GM23338 (cell line): ENCODE measurements around the gene ZNF549. TPM values are rescaled to one million over a fixed set of nuclear protein-coding genes. Genes with fewer than 3 reads are reported as not detected.

Experiments used
- ATAC-seq: fragments of 200-7000 bp; cut with Tn5 transposase; 3 replicates; pipeline ENCODE4 v1.9.1; 2020
- DNase-seq: peaks from one replicate; pipeline ENCODE4 v3.0.0-alpha.2; 2015; ENCODE audit warnings: low spot score
- H2AFZ ChIP-seq: fragments of 200-600 bp; sonication (generic); 2 replicates; pipeline ENCODE4 v1.8.0; 2016; ENCODE audit warnings: antibody characterized with exemption, mild to moderate bottlenecking, moderate library complexity
- H3F3A ChIP-seq: fragments of 200-600 bp; sonication (generic); replicated peaks from 2 replicates; pipeline ENCODE4 v1.8.0; 2017; ENCODE audit warnings: antibody characterized with exemption, mixed run types, low read depth
- H3K27ac ChIP-seq: fragments of 200-600 bp; sonication (generic); 2 replicates; pipeline ENCODE4 v1.6.1; 2016; ENCODE audit warnings: low read depth
- H3K27me3 ChIP-seq: fragments of 200-600 bp; sonication (generic); 2 replicates; pipeline ENCODE4 v1.8.0; 2016; ENCODE audit warnings: mild to moderate bottlenecking, mixed run types, moderate library complexity; ENCODE audit not compliant: insufficient read depth
- H3K36me3 ChIP-seq: fragments of 200-600 bp; sonication (generic); 2 replicates; pipeline ENCODE4 v1.8.0; 2016; ENCODE audit warnings: mild to moderate bottlenecking; ENCODE audit not compliant: insufficient read depth
- H3K4me1 ChIP-seq: fragments of 200-600 bp; sonication (generic); 2 replicates; pipeline ENCODE4 v1.8.0; 2016; ENCODE audit warnings: mild to moderate bottlenecking, moderate library complexity; ENCODE audit not compliant: insufficient read depth
- H3K4me2 ChIP-seq: fragments of 200-600 bp; sonication (generic); 2 replicates; pipeline ENCODE4 v1.7.1; 2017; ENCODE audit warnings: mixed run types
- H3K4me3 ChIP-seq: fragments of 200-600 bp; sonication (generic); 2 replicates; pipeline ENCODE4 v1.6.1; 2016; ENCODE audit warnings: mixed run types
- H3K79me2 ChIP-seq: fragments of 200-600 bp; sonication (generic); replicated peaks from 2 replicates; pipeline ENCODE4 v1.8.0; 2017; ENCODE audit warnings: mild to moderate bottlenecking; ENCODE audit not compliant: insufficient read depth
- H3K9me2 ChIP-seq: fragments of 200-600 bp; sonication (generic); 2 replicates; pipeline ENCODE4 v1.8.0; 2017; ENCODE audit not compliant: insufficient read depth
- H4K20me1 ChIP-seq: fragments of 200-600 bp; sonication (generic); replicated peaks from 2 replicates; pipeline ENCODE4 v1.8.0; 2017; ENCODE audit warnings: mild to moderate bottlenecking; ENCODE audit not compliant: insufficient read depth
- H3K27ac Mint-ChIP-seq: 2 replicates; pipeline ENCODE4 v1.8.0; 2020; ENCODE audit warnings: inconsistent platforms, mild to moderate bottlenecking, moderate library complexity, mixed read lengths
- H3K27me3 Mint-ChIP-seq: 3 replicates; pipeline ENCODE4 v1.8.0; 2022; ENCODE audit warnings: low read depth, mild to moderate bottlenecking, moderate library complexity, mixed read lengths, inconsistent platforms; ENCODE audit not compliant: insufficient read depth, poor library complexity
- H3K36me3 Mint-ChIP-seq: 3 replicates; pipeline ENCODE4 v1.8.0; 2021; ENCODE audit warnings: low read depth, mild to moderate bottlenecking, inconsistent platforms, moderate library complexity, mixed read lengths
- H3K4me1 Mint-ChIP-seq: 3 replicates; pipeline ENCODE4 v1.8.0; 2020; ENCODE audit warnings: mild to moderate bottlenecking, inconsistent platforms, mixed read lengths
- H3K4me3 Mint-ChIP-seq: 3 replicates; pipeline ENCODE4 v1.8.0; 2021; ENCODE audit warnings: moderate library complexity, mild to moderate bottlenecking, inconsistent platforms, mixed read lengths
- H3K9me3 Mint-ChIP-seq: 3 replicates; pipeline ENCODE4 v1.8.0; 2020; ENCODE audit warnings: moderate library complexity, mild to moderate bottlenecking, inconsistent platforms, mixed read lengths
- CREB1 ChIP-seq: fragments of 250-450 bp; sonication (Bioruptor Pico); IDR thresholded peaks from 2 replicates; pipeline ENCODE4 v1.5.0; 2020; ENCODE audit warnings: low read depth, mild to moderate bottlenecking, moderate library complexity
- POLR2AphosphoS5 ChIP-seq: IDR thresholded peaks from 2 replicates; pipeline ENCODE4 v1.6.1; 2016; ENCODE audit warnings: antibody characterized with exemption, low read depth
- ZNF462 ChIP-seq: fragments of 250-450 bp; sonication (Bioruptor Pico); IDR thresholded peaks from 2 replicates; pipeline ENCODE4 v1.5.0; 2020; ENCODE audit warnings: mild to moderate bottlenecking, moderate library complexity
- polyA plus RNA-seq: library from polyadenylated mRNA; unstranded; fragments of >200 nt; fragmentation: Nextera tagmentation; extraction: Ambion mirVana; gene quantifications from 2 replicates; pipeline ENCODE4 v1.2.1, GENCODE V29; 2016
- total RNA-seq: library from RNA; depleted of rRNA; stranded (reverse); fragments of >200 nt; shearing (Covaris generic); gene quantifications from 2 replicates; pipeline ENCODE4 v1.2.3, GENCODE V29; 2014
- TF ChIP-seq, protein P1 (sequence below): IDR thresholded peaks from 2 replicates; pipeline ENCODE4 v1.6.1; 2016; ENCODE audit warnings: antibody characterized with exemption
- TF ChIP-seq, protein P2 (sequence below): IDR thresholded peaks from one replicate; pipeline ENCODE4 v1.6.1; 2018; ENCODE audit warnings: antibody characterized with exemption; ENCODE audit not compliant: unreplicated experiment
- TF ChIP-seq, protein P3 (sequence below), 2 experiments: fragments of 200-600 bp in 1 of 2; sonication (generic) in 1 of 2; conservative IDR thresholded peaks; 2 replicates each; pipeline versions ENCODE4 v1.5.1 to v1.6.1; 2016 to 2017; ENCODE audit warnings: antibody characterized with exemption in 2 of 2, low read depth in 2 of 2, mild to moderate bottlenecking in 2 of 2, moderate library complexity in 1 of 2

The ZNF549 gene
- total and polyA plus RNA-seq, 2 experiments from 2014 or later: 4.3 to 11.6 TPM

DNA sequence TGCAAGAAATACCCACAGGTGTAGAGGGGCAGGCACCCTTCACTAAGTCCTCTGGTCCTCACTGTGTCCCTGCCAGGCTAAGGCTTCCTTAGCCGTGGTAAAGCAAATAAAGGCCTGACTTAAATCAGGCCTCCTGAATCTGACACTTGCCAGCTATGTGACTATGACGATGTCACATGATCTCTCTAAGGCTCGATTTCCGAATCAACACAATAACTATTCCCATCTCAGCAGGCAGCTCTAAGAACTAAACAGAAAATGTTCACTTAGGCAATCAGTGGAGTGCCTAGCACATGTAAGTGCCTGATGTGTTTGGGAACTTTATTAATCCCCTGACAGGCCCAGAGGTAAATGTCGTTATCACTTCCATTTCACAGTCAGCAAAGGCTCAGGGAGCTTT, 30.5 kb downstream of the ZNF549 start (continued):
- TF ChIP-seq, protein P1, sequence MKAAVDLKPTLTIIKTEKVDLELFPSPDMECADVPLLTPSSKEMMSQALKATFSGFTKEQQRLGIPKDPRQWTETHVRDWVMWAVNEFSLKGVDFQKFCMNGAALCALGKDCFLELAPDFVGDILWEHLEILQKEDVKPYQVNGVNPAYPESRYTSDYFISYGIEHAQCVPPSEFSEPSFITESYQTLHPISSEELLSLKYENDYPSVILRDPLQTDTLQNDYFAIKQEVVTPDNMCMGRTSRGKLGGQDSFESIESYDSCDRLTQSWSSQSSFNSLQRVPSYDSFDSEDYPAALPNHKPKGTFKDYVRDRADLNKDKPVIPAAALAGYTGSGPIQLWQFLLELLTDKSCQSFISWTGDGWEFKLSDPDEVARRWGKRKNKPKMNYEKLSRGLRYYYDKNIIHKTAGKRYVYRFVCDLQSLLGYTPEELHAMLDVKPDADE: no peak
- TF ChIP-seq CREB1 (CRISPR knock-in tag) (no peak), POLR2AphosphoS5 (no peak)

GRCh38 chr19:57558525-57558924, 31.4 kb downstream of the ZNF549 start:
- Histone ChIP-seq H3F3A (no peaks in the 10 kb centered on the region), H3K36me3 (peaks cover 21% of the 10 kb centered on the region; the same call in 1 of the 2 replicates), H3K27ac (no peak overlapping the region), H3K9me2 (peaks cover 8% of the 10 kb centered on the region; the same call in 1 of the 2 replicates), H4K20me1 (peaks cover 12% of the 10 kb centered on the region), H3K79me2 (peaks cover 22% of the 10 kb centered on the region), H3K4me3 (peak overlapping the region; percentile 96), H3K4me1 (peaks cover 6% of the 10 kb centered on the region), H2AFZ (0 out of 2 replicates have a peak overlapping the region, but pooled peaks have one; percentile 93), H3K4me2 (peak overlapping the region; percentile 96), H3K27me3 (no peaks in the 10 kb centered on the region)
- Mint-ChIP-seq H3K36me3 (peaks cover 51% of the 10 kb centered on the region), H3K27ac (no peak overlapping the region), H3K4me3 (peak overlapping the region; percentile 99), H3K27me3 (peaks cover 2% of the 10 kb centered on the region), H3K9me3 (peaks cover 39% of the 10 kb centered on the region), H3K4me1 (peaks cover 11% of the 10 kb centered on the region)
- TF ChIP-seq, protein P2, sequence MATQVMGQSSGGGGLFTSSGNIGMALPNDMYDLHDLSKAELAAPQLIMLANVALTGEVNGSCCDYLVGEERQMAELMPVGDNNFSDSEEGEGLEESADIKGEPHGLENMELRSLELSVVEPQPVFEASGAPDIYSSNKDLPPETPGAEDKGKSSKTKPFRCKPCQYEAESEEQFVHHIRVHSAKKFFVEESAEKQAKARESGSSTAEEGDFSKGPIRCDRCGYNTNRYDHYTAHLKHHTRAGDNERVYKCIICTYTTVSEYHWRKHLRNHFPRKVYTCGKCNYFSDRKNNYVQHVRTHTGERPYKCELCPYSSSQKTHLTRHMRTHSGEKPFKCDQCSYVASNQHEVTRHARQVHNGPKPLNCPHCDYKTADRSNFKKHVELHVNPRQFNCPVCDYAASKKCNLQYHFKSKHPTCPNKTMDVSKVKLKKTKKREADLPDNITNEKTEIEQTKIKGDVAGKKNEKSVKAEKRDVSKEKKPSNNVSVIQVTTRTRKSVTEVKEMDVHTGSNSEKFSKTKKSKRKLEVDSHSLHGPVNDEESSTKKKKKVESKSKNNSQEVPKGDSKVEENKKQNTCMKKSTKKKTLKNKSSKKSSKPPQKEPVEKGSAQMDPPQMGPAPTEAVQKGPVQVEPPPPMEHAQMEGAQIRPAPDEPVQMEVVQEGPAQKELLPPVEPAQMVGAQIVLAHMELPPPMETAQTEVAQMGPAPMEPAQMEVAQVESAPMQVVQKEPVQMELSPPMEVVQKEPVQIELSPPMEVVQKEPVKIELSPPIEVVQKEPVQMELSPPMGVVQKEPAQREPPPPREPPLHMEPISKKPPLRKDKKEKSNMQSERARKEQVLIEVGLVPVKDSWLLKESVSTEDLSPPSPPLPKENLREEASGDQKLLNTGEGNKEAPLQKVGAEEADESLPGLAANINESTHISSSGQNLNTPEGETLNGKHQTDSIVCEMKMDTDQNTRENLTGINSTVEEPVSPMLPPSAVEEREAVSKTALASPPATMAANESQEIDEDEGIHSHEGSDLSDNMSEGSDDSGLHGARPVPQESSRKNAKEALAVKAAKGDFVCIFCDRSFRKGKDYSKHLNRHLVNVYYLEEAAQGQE: no peak
- no peak for TF ChIP-seq ZNF462 (CRISPR knock-in tag)
- TF ChIP-seq, protein P3, sequence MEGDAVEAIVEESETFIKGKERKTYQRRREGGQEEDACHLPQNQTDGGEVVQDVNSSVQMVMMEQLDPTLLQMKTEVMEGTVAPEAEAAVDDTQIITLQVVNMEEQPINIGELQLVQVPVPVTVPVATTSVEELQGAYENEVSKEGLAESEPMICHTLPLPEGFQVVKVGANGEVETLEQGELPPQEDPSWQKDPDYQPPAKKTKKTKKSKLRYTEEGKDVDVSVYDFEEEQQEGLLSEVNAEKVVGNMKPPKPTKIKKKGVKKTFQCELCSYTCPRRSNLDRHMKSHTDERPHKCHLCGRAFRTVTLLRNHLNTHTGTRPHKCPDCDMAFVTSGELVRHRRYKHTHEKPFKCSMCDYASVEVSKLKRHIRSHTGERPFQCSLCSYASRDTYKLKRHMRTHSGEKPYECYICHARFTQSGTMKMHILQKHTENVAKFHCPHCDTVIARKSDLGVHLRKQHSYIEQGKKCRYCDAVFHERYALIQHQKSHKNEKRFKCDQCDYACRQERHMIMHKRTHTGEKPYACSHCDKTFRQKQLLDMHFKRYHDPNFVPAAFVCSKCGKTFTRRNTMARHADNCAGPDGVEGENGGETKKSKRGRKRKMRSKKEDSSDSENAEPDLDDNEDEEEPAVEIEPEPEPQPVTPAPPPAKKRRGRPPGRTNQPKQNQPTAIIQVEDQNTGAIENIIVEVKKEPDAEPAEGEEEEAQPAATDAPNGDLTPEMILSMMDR (conservative IDR thresholded peaks at IDR 0.05; ENCODE audit: low read depth in 2 of 2): peak; percentile 7 to 43; a peak in 2 of 4 replicates
- ATAC-seq (no peak), DNase-seq (peak; percentile 15)
